Measurements from ENCODE around the gene FAM3B.
A peak's percentile ranks its signal among the peaks of the same experiment; 100 is the strongest.

FAM3B gene

DNA sequence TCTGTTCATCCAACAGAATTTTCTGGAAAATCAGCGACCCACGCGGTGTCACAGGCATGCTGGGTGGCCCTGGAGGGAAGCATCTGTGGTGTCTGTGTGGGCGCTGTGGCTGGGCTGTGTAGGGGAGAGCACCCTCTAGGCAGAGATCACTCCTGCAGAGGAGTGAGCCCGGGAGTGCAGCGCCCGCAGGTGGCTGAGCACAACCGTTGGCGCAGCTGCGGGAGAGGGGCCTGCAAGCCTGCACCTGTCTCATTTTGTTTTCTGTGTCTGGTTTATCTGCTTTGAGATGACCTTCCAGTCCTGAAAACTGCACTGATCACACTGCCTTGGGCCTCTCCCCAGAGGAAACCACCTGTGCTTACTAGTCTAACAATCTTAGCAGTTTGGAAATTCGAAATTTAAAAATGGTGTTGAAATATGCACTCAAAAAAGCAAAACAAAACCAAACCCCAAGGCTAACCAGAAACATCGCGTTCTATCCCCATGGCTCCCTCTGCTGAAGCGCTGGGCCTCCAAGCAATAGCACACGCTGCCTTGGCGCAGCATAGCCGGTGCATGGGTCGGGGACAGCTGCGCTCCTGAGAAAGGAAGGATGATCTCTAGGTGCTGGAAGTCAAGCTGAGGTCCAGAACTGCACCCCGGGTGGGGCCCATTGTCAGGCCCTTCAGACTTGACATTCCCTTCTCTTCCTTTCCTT is 4.8 kb downstream of the FAM3B start:
- DNase-seq, result peak; percentile 71

GRCh38 chr21:41321908-41322495 is 5.4 kb downstream of the FAM3B start:
- DNase-seq, result no peak

DNA sequence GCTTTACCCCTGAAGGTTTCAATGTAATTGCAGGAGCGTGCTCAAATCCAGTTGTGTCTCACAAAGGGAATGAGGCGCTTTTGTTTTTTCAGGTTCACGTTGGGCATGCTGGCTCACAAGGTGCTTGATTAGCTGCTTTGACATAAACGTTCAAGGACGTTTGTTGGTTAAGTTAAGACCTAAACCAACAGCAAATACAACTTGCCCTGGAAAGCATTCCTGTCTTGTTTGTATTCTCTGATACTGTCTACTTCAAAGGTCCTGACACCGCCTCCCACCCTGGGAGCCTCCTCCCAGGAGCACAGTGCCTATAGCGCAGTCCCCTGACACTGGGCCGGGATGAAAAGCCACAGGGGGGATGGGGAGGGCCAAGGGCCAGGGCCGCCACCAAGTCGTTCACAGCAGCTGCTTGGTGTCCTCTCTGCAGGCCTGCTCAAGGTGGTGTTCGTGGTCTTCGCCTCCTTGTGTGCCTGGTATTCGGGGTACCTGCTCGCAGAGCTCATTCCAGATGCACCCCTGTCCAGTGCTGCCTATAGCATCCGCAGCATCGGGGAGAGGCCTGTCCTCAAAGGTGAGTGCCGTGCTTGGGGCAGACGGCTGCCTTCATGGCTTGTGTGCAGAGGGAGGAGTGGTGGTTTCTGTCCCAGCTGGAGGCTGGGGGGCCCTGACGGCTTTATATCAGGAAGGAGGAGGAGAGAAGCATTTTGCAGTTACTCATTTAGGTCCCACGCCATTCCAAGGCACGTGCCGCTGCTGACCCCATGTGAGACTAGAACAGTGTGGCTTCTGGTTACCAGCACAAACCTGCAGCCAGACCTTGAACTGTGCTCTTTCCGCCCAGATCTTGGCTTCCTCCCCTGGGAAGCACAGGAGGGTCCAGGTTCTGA is 6.1 kb downstream of the FAM3B start:
- DNase-seq, result no peak

- DNase-seq, result no peak
Observed at GRCh38 chr21:41325138-41325912, 8.7 kb downstream of the FAM3B start.

GRCh38 chr21:41326414-41327080 is 9.9 kb downstream of the FAM3B start:
- no peak for DNase-seq

DNA sequence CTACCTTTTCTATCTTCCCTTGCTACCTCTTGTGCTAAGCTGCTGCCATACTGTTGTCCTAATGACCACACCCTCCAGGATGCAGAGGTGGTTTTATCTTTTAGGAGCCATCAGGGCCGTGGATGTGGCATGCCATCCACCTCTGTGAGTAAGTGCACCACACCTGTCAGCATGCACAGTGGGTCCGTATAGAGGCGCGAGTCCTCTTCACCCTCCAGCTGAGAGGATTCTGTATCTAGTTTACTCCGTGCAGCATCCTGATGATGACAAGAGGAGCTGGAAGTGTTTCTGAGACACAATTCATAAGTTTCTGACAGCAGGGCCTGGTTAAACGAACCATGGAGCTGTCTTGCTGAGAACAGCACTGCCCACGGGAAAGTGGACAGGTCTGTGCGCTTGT is 11.2 kb downstream of the FAM3B start:
- no peak for DNase-seq

- no peak for DNase-seq
Observed at GRCh38 chr21:41328660-41329607, 12.3 kb downstream of the FAM3B start.

DNA sequence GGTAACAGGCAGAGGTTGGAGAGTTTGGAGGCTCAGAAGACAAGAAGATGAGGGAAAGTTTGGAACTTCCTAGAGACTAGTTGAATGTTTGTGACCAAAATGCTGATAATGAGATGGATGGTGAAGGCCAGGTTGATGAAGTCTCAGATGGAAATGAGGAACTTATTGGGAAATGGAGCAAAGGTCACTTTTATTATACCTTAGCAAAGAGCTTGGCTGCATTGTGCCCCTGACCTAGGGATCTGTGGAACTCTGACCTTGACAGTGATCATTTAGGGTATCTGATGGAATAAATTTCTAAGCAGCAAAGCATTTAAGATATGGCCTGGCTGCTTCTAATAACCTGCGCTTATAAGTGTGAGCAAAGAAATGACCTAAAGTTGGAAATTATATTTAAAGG is 17.2 kb downstream of the FAM3B start:
- no peak for DNase-seq

DNA sequence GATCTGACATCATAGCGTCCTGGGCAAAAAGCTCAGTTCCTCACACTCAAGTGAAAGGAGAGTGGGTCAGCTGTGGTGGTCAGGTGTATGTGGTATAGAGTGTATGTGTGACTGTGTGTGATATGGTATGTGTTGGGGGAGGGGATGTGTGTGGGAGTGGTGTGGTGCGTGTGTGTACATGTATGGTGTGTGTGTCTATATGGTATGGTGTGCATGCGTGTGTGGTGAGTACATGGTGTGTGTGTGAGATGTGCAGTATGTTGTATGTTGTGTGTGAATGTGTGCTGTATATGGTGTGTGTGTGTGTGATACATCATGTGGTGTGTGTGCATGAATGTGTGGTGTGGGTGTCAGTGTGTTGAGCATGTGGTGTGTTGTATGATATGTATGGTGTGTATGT is 20.9 kb downstream of the FAM3B start:
- no peak for DNase-seq

- DNase-seq, result no peak
Observed at GRCh38 chr21:41338455-41338854, 21.9 kb downstream of the FAM3B start.

- no peak for DNase-seq
Observed at GRCh38 chr21:41342035-41342434, 25.4 kb downstream of the FAM3B start.

DNA sequence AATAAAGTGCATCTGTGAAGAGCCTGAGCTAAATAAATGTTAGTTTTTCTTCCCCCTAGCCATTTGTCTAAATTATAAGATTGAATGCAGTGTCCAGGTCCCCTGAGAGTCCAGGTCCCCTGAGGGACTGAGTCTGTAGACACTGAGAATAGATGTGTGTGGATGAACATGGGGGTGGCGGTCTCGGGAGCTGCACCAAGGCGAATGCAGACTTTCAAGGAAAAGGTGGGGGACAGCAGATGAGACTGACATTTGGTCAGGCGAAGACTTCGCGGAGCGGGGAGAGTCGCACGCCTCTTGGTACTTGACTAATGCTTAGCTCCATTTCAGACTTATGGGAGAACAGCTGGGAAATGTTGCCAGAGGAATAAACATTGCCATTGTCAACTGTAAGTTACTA is 27.5 kb downstream of the FAM3B start:
- no peak for DNase-seq

- no peak for DNase-seq
Observed at GRCh38 chr21:41345356-41345755, 28.8 kb downstream of the FAM3B start.

DNA sequence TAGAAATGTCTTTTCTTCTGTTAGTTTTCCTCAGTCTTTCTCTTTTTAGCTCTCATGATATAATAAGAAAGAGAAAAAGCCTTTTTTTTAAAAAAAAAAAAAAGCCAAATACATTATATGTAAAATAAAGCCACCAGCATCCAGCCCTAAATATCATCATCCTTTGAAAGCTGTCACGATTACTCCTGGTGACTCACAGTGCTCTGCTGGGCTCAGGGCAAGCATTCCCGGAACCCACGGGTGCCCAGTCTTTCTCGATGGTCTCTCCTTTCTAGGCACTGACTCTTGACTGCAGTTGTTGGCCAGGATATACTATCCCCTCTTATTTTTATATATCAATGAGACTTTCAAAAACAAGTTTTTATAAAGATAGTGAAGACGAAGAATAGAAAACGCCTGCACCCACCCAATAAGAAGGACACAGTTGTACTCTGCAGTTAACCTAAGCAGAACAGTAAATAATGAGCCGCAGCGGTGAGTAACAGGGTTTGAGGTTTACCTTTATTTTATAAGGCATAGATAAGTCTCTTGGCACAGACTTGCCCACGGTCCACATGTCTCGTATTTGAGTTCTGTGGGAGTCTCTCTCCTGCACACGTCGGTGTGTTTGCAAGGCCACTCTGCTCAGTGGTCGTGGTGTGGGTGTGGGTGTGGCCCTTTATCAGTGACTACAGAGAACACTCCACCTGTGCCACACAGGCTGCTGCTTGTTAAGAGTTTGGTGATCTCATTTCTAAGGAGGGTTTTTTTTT is 29.5 kb downstream of the FAM3B start:
- no peak for DNase-seq

GRCh38 chr21:41346758-41347157 is 30.2 kb downstream of the FAM3B start:
- DNase-seq, result no peak

- DNase-seq, result no peak
Observed at GRCh38 chr21:41348434-41348833, 31.8 kb downstream of the FAM3B start.

GRCh38 chr21:41349126-41349525 is 32.5 kb downstream of the FAM3B start:
- DNase-seq, result no peak

DNA sequence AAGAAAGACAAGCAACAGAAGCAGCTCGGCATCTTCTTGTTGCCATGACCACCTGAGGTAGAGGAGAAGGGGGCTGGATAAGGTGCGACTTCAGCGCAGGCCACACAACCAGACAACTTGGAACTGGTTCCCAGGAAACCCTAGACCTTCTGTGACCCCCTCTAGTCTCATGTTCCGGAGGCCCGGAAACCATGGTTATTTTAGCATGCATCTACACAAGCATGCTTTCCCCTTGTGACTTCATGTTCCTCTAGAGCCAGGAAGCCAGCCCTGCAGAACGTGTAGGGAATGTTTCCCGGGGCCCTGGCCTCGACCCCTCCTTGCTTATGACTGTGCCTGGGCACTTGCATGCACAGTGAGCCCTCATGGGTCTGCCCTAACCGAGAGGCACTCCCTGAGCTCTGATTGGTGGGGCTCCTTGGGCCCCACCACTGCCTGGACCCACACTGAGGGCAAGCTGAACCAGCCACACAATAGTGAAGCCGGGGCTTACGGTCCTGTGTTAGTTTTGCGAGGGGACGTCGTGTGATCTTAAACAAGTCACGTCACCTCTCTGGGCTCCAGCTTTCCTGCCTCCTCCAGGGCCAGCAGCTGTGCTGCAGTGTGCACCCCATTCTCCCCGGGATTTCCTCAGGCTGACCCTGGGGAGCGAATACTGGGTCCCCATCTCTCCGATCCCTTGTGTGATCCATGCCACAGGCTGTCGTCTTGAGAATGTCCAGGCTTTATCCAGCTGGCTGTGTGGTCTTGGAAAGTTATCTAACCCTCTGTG is 33.2 kb downstream of the FAM3B start:
- DNase-seq, result no peak

DNA sequence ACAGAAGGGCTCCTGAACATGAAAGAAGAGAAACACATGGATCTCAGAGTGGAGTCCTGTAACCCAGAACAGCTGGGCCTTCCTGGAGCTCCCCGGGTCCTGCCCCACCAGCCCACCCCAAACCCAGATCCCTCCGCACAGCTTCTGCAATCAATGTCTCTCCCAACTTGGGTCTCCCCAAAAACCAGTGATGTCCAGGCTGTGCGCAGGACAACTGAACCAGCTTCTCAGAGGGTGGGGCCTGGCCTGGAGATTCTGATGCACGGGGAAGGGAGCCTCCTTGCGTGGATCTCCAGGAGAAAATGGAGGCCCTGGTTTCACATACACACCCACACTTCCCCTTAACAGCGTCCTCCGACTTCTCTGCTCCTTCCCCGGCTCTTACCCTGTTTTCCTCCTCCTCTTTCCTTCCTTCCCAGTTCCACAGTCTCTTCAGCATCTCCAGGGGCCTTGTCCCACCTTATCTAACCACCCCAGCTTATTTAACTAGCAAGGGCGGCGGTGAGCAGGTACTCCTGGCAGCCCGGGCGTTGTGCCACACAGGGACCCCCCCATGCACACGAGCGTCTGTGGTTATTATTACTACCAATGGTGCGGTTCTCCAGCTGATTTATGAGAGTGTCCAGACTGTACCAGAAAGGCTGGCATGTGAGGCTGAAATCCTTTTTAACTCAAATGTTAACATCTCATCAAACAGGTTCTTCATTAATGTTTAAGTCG is 34.0 kb downstream of the FAM3B start:
- DNase-seq, result no peak
